Superior temporal gyrus (tissue), 1 donor: Measurements from ENCODE around the gene DRD4.

Source experiments
- DNase-seq: peaks from one replicate; pipeline ENCODE4 v3.0.0-alpha.2; 2016; ENCODE audit errors: extremely low spot score

DRD4 gene

DNA sequence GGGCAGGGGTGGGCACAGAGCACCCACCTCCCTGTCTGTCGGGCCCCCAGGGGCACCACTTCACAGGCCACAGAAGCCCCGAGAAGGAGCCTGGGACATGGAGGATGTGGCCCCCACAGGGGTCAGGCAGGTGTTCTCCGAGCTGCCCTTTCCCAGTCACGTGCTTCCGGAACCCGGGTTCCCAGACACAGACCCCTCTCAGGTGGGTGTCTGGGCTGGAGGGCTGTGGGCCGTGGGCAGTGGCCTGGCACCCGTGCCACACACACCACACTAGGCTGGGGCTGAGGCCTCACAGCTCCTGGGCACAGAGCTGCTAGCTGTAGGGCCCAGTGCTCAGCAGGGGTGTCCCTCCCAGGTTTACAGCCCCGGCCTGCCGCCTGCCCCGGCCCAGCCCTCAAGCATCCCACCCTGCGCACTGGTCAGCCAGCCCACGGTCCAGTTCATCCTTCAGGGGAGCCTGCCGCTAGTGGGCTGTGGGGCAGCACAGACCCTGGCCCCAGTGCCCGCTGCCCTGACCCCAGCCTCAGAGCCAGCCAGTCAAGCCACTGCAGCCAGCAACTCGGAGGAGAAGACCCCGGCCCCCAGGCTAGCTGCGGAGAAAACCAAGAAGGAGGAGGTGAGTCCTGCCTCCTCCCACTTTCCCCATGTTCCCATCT is 26.8 kb upstream of the DRD4 start:
- DNase-seq, result no peak

DNA sequence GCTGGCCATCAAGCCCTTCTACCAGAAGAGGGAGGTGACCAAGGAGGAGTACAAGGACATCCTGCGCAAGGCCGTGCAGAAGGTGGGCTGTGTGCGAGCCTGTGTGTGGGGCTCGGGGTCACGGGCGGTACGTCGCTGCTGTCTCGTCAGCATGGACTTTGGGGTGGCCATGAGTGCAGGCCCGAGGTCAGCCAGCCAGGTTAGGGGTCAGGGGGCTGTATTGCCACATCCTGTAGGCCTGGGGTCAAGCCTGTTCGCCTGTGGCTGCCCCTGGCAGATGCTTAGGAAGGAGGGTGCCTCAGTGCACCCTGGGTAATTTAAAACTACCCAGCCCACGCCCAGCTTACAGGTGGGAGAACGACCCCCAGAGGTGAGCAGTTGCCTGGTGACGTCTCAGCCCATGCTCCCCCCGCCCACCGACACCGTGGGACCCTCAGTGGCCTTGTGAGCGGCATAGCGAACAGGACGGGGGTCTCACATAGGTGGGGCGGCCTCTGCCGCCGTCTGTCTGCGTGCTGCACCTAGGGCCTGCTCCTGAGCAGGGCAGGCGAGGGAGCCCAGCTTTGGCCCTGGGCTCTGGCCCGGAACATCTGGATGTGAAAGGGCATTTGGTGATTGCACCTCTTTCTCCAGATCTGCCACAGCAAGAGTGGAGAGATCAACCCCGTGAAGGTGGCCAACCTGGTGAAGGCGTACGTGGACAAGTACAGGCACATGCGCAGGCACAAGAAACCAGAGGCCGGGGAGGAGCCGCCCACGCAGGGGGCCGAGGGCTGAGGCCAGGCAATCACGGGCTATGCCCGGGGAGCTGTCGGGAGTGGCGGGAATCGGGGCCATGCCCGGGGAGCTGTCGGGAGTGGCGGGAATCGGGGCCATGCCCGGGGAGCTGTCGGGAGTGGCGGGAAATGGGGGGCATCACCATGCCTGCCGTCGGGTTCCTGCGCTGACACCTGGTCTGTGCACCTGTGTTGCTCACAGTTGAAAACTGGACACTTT is 25.8 kb upstream of the DRD4 start:
- no peak for DNase-seq

DNA sequence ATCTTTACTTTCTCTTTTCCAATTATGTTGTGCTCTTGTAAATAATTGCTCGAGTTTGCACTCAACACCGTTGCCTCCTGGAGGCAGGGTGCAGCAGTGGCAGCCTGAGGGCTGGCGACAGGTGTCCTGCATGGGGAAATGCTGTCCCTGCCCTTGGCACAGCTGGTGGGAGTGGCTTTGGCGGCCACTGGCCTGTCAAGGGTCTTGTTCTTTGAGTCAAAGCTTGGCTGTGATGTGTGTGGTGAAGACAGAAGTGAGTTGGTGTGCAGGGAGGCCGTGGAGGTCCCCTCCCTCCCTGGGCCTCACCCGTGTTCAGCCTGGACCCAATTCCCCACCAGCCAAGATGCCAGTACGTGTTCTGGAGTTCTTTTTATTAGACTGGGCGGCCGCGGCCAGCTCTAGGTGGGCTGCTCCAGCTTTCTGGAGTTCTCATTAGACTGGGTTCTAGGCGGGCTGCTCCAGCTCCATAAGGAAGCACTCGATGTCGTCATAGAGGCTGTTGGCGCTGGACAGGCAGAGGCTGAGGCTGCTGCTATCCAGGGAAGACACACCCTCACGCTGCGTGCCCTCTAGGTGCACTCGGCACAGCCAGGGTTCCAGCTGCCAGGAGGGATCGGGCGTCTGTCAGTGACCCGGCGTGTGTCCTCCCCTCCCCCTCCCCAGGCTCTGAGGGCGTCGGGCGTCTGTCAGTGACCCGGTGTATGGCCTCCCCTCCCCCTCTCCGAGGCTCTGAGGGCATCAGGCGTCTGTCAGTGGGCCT is 24.7 kb upstream of the DRD4 start:
- DNase-seq, result no peak

DNA sequence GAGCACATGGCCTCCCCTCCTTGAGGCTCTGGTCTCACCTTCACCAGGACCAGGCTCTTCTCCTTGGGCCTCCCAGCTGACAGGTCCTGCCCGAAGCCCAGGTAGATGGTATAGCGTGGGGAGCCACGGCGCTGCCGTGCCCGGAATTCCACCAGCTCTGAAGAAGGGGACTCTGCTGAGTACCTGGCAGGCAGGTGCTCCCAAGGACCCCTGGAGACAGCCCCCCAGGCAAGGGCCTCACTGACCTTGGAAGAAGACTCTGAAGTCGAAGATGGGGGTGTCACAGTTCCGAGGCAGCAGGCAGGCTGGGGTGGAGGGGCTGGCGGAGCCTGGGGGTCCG is 24.1 kb upstream of the DRD4 start:
- no peak for DNase-seq

DNA sequence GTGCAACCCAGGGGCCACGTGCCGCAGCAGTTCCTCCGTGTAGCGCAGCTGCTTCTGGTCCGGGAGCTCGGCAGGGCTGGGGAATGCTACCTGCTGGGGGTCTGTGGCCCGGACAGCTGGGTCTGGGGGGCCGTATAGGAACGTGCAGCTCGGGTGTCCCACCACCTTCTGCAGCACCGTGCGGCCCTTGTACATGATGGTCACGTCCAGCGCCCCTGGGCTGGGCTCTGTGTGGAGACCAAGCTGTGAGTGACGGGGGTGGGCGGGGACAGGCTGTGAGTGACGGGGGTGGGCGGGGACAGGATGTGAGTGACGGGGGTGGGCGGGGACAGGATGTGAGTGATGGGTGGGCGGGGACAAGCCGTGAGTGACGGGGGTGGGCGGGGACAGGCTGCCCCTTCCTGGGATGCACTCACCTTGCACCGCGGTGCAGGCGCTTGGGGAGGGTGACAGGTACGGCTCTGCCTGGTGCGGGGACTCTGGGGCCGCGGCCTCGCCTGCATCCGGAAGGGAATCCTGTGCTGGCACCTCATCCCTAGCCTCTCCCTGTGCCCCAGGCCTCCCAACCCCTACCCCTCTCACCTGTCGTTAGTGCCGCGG is 23.6 kb upstream of the DRD4 start:
- no peak for DNase-seq

DNA sequence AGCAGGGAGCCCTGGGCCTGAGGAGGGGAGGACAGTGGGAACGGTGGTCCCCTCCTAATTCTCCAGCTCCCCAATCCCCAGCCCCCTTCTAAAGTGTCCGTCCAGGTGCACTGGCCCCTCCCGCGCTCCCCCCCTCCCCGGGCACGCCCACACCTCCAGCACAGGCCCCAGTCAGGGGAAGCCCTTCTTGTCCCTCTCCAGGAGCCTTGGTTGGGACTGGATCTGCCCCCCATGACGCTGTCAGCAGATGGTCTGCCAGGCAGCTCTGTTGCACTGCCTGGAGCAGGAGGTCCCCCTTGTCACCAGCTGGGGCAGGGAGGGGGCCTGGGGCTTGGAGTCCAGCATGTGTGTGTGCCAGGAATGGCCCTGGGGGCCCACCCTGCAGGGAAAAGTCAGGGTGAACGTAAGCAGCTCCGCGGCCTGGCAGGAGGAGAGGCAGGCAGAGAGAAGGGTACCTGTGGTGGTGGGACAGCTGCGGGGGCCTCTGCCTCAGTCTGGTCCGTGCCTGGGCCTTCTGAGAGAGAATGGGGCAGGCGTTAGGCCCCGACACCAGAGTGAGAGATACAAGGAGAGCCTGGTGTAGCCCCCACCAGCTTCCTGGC is 22.9 kb upstream of the DRD4 start:
- no peak for DNase-seq

DNA sequence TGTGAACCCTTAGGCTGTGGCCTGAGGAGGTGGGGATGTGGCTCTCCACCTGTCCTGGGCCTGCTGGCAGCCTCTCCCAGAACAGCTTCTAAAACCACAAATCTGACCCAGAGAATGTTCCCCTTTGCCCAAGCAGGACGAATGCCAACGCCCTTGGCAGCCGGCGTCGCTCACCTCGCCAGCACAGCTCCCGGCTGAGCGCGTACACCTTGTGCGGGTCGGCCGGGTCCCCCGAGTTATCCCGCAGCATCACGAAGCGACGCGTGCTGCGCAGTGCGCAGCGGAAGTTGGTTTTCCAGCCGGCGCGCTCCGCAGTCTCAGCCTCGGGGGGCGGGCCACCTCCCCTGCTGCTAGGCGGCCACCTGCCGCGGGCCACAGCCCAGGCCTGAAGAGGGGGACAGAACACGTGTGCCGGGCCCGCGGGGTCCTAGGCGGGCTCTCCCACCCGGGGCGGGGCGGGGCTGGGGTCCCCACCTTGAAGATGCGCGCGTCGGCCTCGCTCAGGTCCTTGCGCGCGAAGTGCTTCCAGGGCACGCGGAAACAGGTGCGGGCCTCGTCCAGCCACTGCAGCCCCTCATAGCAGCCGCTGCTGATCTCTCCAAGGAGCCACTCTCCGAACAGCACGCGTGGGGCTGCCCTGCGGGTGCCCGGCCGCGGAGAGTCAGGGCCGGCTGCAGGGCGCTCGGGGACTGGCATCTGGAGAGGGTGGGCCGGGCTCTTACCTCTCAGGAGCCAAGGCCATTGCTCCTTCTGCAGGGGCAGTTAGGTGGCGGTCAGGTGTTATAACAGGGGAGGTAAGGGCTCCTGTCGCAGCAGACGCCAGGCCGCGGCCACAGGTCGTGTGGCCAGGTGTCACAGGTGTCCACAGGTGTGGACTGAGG is 22.2 kb upstream of the DRD4 start:
- DNase-seq, result no peak

DNA sequence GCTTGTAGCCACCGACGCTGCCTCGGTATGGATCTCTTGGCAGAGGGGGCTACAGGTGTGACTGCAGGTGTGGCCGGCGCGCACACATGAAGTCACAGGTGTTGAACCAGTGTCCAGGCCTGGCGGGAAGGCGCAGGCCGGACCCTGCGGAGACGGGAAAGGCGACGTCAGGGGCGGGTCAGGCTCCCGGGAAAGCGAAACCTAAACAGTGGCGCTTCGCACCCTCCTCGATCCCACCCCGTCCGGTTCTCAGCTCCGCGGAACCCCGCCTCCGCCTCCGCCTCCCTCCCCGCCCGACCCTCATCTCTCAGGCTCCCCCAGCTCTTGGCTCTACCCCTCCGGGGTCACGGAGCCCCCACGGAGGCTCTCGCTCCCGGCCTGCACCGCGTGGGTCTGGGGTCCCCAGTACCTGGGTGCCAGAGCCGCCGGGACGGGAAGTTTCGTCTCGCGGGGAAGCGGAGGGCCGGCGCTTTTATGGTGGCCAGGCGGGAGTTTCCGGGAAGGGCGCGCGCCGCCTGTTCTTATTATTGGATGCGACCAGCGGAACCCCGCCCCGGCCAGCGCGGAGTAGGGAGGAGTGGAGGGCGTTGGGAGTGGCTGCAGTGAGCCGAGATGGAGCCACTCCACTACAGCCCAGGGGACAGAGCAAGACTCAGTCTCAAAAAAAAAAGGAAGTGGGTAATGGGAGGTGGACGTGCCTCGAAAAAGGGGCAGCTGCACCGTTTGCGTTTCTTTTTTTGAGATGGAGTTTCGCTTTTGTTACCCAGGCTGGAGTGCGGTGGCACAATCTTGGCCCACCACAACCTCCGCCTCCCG is 21.4 kb upstream of the DRD4 start, which contains the start of gene IRF7:
Gene IRF7 (minus strand): TSS at position 447 of the 816 bp plus-strand sequence. CDS start 586 bp downstream, outside the sequence.
- peak; percentile 85 for DNase-seq

DNA sequence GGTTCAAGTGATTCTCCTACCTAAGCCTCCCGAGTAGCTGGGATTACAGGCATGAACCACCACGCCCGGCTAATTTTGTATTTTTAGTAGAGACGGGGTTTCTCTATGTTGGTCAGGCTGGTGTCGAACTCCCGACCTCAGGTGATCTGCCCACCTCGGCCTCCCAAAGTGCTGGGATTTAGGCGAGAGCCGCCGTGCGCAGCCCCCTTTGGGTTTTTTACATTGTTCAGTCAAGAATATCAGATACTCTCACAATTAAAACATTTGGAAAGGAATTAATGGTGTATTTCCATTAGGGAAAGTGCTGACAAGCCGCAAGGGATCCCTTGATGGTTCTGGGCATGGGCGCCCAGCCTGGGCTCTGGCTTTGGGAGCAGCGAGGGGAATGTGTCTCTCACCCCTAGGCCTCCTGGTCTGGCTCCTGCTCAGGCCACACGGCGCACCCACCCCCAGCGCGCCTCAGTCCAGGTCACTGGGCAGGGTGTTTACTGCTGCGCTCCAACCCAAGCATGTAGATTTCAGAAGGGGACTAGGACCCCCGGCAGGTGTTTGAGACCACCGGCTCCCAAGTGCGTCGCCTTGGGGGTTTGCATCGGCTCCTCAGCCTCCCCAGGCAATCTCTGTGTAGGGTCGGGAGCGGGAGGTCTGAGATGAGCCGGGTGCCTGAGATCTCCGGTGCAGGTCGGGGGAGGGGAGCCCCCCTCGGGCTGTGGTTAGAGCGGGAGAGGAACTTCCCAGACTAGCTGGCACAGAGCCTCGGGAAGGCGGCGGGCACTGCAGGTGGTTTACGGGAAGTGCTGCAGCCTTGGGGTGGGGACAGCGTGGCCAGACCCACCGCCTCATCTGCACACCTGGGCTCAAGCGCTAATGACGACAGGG is 20.5 kb upstream of the DRD4 start:
- DNase-seq, result no peak

DNA sequence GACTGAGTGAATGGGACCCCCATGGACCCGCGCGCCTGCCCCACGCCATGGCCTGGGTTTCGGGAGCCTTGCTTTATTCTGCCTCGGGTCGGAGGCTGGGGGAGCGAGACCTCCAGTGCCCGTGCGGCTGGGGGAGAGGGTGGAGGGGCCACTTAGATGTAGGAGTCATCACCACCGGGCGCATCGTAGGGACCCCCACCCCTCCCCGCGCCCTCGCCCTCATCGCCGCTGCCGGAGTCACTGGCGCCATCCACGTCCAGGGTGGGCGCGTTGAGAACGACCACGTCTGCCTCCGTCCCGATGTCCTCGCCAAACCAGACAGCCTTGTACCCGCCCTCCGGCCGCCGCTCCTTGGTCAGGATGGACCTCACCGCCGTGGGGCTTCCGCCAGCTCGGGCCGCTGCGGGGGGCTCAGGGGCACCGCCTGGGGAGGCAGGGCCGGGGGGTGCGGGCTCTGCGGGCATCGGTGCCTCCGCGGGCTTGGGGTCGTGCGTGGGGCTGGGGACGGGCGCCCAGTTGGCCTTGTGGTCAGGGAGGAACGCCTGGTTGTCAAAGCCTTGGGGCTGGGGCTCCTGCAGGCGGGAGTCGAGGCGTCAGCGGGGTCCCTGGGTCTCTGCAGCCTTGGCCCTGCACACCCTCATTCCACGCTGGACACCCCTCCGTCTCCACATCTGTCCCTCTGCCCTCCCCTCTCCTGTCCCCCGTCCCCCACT is 19.7 kb upstream of the DRD4 start:
- no peak for DNase-seq

DNA sequence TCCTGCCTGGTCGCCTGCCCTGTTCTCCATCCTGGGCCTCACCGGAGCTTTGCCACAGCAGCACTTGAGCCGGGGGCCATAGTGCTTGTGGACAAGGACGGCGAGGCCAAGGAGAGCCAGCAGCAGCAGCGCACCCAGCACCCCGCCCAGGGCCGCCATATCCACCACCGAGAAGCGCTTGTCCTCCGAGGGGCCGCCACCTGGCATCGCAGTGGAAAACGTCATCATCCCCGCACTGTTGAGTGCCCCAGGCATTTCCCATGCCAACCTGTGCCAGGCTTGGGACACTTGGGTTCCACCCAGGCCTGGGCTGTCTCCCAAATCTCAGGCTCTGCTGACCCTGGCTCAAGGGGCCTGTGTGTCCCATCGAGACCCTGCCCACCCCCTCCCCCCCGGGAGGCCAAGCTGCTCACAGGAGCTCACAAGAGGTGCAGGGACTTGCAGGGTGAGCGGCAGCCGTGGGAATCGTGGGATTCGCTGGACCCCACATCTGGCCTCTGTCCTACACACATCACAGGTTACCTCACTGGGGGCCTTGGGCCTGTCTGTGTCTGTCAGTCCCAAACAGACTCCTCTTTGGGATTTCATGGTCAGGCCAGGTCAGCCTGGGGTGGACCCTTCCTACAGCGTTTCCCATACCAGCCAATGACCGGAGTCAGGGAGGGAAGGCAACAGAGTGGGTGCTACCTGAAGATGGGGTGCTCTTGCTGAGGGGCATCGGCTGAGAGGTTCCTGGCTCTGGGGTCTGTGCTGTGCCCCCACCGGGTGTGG is 19.0 kb upstream of the DRD4 start:
- no peak for DNase-seq

DNA sequence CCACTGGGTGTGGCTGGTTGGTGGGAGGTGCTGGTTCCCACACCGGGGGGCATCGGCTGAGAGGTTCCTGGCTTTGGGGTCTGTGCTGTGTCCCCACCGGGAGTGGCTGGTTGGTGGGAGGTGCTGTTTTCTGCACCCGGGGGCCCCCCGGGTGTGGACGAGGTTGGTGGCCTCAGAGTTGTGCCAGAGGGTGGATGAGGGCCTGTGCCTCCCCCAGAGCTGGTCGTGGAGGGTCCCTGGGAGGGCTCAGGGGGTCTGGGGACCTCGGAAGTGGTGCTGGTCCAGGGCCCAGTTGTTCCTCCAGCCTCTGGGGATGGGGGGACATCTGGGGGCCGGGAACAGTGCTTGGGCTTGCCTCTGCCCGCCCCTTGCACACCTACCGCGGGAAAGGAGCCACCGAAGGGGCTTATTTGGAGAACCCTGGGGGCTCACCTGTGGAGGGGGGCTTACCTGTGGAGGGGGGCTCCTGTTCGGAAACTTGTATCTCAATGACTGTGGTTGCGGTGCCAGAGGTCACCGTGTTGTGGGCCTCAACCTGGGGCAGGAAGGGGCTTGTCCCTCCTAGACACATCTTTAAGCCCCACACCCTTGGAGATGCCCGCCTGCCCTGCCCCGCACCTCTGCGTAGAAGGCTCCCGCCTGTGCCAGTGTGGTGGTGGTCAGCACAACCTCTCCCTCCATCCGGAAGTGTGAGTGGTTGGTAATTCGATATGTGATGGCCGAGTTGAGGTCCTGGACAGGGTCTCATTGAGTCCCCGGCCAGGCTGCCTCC is 18.0 kb upstream of the DRD4 start:
- DNase-seq, result no peak

DNA sequence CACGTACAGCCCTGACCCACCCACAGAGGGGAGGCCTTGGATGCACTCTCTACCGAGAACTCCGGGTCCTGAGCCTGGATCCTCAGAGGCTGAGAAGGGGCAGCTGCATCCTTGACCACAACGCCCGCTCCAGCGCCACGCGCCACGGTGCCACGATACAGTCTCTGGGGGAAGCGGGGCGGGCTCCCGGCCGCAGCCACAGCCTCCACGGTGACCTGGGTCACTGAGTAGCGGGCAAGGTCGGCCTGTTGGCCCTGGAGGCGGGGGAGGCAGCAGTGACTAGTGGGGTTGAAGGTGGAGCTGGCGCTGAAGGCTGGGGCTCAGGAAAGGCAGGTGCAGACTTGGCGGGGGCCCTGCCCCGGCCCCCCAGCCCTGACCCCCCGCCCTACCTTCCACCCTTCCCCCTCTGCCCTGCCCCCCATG is 17.4 kb upstream of the DRD4 start:
- no peak for DNase-seq

DNA sequence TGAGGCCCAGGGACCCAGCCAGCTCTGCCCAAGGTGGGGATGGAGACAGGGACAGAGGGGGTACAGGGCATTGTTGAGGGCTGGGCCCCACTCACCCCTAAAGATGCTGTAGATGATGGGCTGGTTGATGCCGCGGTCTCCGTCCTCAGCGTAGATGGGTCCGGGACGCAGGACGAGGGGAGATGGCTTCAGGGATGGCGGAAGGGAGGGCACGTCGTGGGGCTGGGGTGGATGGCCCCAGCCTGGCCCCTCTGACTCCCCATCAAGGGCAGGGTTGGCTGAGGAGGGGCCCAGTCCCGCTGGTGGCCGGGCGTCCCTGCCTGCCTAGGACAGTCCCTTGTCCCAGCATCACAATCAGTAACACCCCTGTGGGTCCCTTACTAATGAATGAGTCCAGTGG is 16.9 kb upstream of the DRD4 start:
- no peak for DNase-seq

DNA sequence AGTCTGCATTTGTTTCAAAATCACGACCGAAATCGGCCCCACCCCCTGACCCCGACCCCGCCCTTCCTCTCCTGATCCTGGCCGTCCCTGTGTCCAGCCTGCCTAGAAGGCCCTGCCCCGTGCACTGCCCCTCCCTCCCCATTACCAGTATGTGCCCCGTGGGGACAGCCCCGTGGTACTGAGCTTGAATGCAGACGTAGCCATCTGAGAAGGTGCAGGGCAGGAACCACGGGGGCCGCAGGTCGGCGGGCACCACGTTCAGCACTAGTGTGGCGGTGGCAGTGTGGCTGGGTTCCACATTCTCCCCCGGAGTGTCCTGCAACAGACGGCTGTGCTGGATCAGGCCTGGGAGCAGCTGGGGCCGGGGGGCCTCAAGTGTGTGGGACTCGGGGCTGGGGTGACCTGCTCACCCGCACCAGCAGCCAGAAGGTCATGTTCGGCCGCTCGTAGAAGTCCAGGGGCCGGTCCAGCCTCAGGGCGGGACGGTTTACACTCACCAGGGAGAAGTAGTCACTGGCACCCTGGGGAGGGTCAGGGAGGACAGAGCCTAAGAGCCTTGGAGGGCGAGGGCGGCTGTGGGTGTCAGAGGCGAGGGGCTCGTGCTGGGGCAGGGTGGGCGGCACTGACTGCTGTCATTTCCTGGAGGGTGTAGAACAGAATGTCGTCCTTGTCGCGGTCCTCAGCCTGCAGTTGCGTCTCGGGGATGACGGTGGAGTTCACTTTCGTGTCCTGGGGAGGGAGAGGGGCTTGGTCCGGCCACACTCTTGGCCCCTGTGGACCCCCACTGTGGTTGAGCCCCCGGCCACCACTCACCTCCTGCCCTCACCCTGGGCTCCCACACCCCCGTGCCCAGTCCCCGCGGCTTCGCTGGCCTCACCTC is 15.9 kb upstream of the DRD4 start:
- no peak for DNase-seq
